ENCODE results near the gene ALK.

DNA sequence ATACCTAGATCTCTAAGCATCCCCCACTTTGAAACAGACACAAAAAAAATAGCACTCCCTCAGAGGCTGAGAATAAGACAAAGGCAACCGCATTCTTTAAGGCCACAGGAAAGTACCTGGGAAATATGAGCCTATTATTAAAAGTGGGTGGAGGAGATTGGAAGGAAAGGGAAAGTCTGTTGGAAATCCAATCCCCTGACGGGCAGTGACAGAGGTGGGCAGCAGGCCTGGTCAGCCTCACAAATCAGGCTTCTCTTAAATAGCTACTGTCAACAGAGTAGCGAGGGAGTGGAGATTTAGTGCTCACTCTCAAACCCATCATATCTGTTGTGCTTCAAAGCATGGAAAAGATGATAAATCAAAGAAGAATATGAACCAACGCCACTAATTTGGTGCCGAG is 324.4 kb downstream of the ALK start:
- TF ChIP-seq POLR2AphosphoS5 (IDR thresholded peaks at IDR 0.05; ENCODE audit: borderline replicate concordance, low read depth, low read length) (no peak), EZH2 (IDR thresholded peaks at IDR 0.05) (no peak)
